HG03442 (cell line): ENCODE results near the gene MAGI1.

Source experiments
- ATAC-seq: cut with Tn5 transposase; IDR thresholded peaks from one replicate; pipeline ENCODE4 v1.9.1; 2021; ENCODE audit warnings: mild to moderate bottlenecking, moderate library complexity; ENCODE audit not compliant: unreplicated experiment

MAGI1 gene

GRCh38 chr3:65689436-65689835 is 349.3 kb downstream of the MAGI1 start:
- no peak for ATAC-seq

DNA sequence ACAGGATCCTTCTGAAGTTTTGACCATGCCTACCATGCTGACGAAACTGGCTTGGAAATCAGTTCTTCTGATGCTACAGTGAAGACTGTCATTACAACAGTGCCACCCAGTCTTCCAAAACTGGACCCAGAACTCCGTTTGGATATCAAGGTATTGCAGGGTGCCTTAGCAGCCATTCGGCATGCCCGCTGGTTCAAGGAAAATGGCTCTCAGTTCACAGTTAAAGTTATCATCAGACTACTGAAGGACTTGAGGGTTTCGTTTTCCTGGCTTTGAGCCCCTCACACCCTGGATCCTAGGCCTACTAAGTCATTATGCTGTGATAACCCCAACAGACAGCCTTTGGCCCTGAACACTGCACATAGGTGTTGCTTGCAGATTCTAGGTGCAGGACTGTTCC is 351.0 kb downstream of the MAGI1 start:
- no peak for ATAC-seq

DNA sequence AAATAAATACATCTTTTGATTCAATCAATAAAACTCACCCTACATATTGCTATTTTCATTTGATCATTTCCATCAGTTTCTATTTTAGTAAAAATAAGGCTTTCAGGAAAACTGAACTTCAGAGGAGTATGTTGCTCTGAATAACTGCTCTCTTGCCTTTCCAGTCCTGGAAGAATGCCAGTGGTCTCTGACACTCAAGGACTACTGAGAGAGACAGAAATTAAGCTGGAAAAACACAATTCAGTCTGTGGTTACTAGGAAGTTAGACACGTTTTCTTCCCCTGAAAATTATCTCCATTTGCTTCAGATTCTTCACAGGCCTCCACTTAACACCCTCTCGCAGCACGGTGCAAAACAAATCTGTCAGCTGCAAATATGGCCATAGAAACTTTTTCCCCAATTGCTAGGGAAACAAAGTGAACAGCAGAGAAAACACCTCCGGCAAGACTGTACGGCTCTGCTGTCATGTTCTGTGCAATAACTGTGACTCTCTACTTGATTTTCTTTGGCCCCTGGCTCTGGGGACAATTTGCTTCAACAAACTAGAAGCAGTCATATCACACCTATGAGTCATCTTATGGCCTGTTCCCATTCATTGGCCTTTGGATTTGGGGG is 353.0 kb downstream of the MAGI1 start:
- no peak for ATAC-seq

GRCh38 chr3:65678516-65678915 is 360.2 kb downstream of the MAGI1 start:
- no peak for ATAC-seq

DNA sequence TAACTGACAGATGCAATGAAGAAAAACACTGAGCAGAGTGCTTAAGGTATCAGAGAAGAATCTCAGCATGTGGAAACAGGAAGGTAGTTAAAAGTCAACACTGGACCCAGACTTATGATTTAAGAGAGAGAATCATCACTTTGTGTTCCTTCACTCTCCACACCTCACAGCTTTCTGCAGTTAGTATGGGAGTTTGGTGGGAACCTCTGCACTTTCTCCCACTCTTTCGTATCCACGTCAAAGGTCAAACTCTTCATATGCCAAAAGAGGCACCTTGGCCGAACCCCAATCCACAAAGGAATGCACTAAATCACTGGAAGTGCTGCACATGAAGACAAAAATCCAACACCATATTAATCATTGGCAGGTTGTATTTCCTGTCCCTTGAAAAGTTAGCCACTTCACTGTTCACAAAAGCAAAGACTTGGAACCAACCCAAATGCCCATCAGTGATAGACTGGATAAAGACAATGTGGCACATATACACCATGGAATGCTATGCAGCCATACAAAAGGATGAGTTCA is 361.2 kb downstream of the MAGI1 start:
- ATAC-seq, result no peak

DNA sequence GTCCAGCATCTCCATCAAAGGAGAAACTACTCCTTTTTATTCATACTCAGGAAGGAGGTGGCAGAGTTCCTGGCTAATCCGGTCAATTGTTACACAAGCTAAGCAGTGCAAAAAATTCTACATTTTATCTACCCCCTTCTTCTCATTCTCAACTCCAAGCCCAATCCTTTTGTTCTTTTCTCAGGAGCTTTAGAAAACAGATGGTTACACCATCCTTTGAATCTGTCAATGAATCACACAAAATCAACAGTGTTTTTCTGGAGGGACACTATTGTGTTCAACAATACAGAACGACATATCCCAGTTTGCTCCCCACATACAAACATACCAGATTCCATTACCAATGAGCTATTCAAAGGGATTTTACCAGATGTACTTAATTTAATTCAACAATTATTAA is 362.1 kb downstream of the MAGI1 start:
- ATAC-seq, result no peak

DNA sequence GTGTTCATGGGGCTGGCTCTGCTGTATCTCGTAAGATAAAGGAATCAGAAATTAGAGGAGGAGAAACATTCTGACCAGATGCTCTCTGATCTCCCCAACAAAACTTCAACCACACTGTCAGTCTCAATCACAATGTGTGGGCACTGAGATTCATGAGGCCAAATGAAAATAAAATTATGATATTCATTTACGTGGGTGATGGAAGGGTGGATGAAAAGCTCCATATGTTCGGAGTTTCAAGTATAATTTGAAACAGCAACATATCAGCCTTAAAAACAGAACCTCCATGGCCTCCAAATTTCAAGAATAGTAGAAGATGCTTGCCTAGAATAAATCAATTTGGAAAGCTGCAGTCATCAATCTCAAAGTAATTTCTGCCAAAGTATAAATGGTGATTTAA is 363.7 kb downstream of the MAGI1 start:
- ATAC-seq, result no peak

GRCh38 chr3:65674226-65674625 is 364.5 kb downstream of the MAGI1 start:
- no peak for ATAC-seq

DNA sequence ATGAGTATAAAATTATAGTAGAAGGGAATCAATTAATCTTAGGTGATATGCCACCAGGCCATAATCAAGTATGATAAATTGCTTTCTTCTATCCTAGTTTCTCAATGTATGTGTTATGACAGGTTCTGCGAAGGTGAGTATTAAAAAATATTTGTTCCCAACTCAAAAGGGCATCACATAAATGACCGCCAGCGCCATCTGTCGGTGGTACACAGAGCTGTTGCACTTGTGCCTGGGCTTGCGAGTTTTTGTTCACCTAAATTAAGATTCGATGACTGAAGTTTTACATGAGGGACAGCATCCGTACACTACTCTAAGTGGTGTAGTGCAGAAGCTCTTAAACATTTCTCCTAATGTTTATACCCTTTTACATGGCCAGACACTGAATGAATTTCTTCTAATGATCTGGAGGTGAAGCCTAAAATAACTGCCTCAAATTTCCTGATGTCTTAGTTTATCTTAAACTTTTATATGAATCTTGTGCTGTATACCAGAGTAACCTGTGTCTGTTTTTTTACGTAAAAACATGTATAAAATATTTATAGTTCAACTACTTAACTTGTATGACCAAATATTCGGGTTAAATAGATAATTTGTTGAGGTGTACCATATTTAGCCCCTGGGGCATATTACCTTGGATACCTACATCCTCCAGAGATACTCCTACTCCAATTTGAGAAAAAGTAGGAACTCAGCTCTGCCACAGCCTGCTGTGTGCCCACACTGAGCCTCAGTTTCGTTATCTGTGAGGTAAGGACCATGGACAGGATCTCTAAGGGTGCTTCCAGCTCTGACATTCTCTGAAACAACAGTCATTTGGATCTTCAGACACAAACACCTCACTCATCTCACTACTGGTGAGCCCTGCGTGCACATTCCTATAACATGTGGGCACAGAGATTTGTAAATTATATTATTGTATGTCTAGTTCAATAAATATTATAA is 365.6 kb downstream of the MAGI1 start:
- ATAC-seq, result no peak

GRCh38 chr3:65672061-65672460 is 366.7 kb downstream of the MAGI1 start:
- ATAC-seq, result no peak

- no peak for ATAC-seq
Measured at GRCh38 chr3:65671004-65671403, 367.7 kb downstream of the MAGI1 start.

GRCh38 chr3:65669163-65669875 is 369.4 kb downstream of the MAGI1 start:
- ATAC-seq, result no peak

DNA sequence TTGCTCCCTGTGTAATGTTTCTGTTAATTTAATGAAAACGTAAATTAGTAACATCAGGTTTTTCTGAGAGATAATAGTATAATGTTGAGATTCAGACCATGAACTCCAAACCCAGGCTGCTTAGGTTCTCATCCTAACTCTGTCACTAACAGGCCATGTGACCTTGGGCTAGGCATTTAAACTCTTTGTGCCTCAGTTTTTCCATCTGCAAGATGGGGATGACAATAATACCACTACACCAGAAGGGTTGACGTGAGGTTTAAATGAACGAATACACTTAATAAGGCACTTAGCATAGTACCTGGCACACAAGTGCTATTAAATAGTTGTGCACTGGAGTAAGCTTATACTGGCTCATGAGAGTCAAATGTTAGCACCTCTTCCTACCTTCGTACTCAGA is 370.8 kb downstream of the MAGI1 start:
- ATAC-seq, result no peak

DNA sequence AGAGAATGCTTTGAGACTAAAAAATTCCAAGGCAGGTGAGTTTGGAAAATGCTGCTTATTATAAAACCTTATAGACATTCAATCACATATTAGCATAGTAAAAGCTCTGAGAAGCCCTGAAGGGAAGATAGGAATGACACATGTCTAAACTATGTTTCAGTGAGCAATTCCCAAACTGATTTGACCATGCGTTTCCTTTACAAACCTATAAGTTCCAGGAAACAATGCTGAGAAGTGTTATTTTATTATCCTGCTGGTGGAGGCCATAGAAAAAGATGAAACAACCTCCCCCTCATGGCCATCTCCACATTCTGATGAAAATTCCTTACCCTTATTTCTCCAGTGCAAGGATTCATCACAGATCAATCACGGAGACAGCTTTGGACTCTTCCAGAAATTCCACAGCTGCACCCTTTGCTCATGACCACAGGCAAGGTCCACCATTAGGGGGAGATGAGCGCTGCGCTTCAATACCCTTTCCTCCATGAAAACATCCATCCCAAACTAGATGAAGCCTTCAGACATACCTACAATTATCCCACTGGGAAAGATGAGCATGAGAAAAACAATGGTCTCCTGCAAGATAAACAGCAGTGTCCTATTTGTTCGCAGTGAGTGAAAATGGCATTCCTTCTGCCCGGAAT is 372.1 kb downstream of the MAGI1 start:
- ATAC-seq, result no peak

DNA sequence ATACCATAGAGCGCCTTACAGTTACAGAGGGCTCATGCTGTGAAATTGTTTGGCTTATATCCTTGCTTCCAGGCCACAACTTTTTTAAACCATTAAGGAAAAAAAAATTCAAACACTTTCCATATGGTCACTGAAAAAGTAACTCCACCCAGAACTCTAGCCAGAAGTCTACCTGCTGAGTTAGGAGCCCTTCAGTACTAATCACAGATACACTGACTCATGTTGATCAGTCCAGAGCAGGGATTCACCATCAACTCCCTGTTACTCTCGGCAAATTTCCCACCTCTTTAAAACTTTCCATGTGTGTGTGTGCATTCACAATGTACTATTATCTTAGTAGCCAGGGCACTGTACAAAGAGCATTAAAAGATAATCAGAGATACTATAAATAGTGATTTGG is 372.8 kb downstream of the MAGI1 start:
- ATAC-seq, result no peak

GRCh38 chr3:65664931-65665330 is 373.8 kb downstream of the MAGI1 start:
- no peak for ATAC-seq

- ATAC-seq, result no peak
Measured at GRCh38 chr3:65664446-65664845, 374.3 kb downstream of the MAGI1 start.

DNA sequence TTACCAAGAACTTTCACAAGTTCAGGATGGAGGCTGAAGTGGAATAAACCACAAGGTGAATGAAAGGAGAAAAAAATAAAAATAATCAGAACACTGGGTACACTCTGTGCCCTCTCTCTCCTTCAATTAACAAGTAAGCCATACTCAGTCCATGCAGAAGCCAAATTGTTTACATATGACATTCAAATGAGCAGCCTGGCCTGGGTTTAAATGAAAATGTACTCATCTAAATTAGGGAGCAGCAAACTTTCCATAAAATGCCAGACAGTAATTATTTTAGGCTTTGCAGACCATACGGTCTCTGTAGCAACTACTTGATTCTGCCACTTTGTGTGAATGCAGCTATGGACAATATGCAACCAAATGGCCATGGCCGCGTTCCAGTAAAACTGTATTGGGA is 376.6 kb downstream of the MAGI1 start:
- no peak for ATAC-seq

GRCh38 chr3:65660000-65660598 is 378.6 kb downstream of the MAGI1 start:
- ATAC-seq, result no peak

GRCh38 chr3:65659396-65659795 is 379.3 kb downstream of the MAGI1 start:
- no peak for ATAC-seq

GRCh38 chr3:65658401-65658800 is 380.3 kb downstream of the MAGI1 start:
- ATAC-seq, result no peak
